ENCODE data around the gene NABP1.

The NABP1 gene

GRCh38 chr2:191666226-191666625 lies 11.7 kb upstream of the NABP1 start:
- TF ChIP-seq, protein P1, sequence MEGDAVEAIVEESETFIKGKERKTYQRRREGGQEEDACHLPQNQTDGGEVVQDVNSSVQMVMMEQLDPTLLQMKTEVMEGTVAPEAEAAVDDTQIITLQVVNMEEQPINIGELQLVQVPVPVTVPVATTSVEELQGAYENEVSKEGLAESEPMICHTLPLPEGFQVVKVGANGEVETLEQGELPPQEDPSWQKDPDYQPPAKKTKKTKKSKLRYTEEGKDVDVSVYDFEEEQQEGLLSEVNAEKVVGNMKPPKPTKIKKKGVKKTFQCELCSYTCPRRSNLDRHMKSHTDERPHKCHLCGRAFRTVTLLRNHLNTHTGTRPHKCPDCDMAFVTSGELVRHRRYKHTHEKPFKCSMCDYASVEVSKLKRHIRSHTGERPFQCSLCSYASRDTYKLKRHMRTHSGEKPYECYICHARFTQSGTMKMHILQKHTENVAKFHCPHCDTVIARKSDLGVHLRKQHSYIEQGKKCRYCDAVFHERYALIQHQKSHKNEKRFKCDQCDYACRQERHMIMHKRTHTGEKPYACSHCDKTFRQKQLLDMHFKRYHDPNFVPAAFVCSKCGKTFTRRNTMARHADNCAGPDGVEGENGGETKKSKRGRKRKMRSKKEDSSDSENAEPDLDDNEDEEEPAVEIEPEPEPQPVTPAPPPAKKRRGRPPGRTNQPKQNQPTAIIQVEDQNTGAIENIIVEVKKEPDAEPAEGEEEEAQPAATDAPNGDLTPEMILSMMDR (IDR thresholded peaks at IDR 0.05) = no peak

- TF ChIP-seq, protein P1 (IDR thresholded peaks at IDR 0.05) = no peak
Observed at GRCh38 chr2:191666732-191667131, 11.2 kb upstream of the NABP1 start.

DNA sequence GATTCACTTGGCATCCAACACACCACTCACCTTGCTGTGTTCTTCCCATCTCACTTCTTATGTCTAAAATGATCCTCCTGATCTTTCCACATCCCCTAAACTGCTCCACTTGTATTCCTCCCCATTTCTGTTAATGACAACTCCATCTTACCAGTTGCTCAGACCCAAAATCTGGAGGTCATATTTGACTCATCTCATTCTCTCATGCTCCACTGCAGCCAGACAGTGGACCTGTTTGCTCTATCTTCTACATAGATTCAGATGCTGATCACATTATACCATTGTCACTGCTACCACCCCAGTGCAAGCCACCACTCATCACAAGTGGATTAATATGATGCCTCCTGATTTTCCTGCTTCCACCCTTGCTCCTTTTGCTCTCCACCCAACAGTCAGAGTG lies 7.9 kb upstream of the NABP1 start:
- TF ChIP-seq, protein P1 (IDR thresholded peaks at IDR 0.05) = no peak

DNA sequence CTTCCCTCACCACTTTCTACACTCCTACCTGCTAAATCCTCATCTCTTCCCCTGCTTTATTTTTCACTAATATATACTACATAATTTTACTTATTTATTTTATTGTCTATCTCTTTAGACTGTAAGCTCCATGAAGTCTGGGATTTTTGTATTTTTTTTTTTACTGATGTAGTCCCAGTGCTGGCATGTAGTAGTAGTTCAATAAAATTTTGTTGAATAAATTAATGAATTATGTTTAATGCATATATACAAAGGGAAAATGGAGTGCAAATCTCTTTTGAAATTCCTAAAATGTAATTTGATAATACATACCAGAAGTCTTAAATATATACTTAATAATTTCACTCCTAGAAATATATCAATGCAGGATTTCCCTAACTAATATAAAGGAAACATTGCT lies 7.1 kb upstream of the NABP1 start:
- TF ChIP-seq, protein P1 (IDR thresholded peaks at IDR 0.05) = no peak

GRCh38 chr2:191675807-191676721 lies 1.9 kb upstream of the NABP1 start:
- TF ChIP-seq, protein P1 (IDR thresholded peaks at IDR 0.05) = no peak

GRCh38 chr2:191676790-191677645 lies 918 bp upstream of the NABP1 start:
- TF ChIP-seq, protein P1 (IDR thresholded peaks at IDR 0.05) = no peak

GRCh38 chr2:191678437-191679100 lies 633 bp downstream of the NABP1 start:
- TF ChIP-seq, protein P1 (IDR thresholded peaks at IDR 0.05) = no peak

Data from LNCAP (cell line).